Body of pancreas (tissue), 4 donors: ENCODE measurements around the gene TAF1D.

ENCODE experiments used
- CTCF ChIP-seq, 7 experiments: fragments of 450-650 bp in 4 of 7; fragments of 200-600 bp in 3 of 7; sonication (generic) in 3 of 7; IDR thresholded peaks; one replicate each; pipeline ENCODE4 v1.5.1; 2016 to 2019; ENCODE audit warnings: antibody characterized with exemption in 7 of 7
- POLR2A ChIP-seq, 3 donors: fragments of 450-650 bp; IDR thresholded peaks; one replicate each; pipeline ENCODE4 v1.6.1; 2016; ENCODE audit warnings: antibody characterized with exemption in 3 of 3, mild to moderate bottlenecking in 2 of 3

GRCh38 chr11:93694557-93694956, 46.7 kb downstream of the TAF1D start:
- no peak for TF ChIP-seq CTCF (IDR thresholded peaks at IDR 0.05)
- TF ChIP-seq POLR2A (IDR thresholded peaks at IDR 0.05): no peak
